ENCODE data around the gene PEX11B.

Gene PEX11B

DNA sequence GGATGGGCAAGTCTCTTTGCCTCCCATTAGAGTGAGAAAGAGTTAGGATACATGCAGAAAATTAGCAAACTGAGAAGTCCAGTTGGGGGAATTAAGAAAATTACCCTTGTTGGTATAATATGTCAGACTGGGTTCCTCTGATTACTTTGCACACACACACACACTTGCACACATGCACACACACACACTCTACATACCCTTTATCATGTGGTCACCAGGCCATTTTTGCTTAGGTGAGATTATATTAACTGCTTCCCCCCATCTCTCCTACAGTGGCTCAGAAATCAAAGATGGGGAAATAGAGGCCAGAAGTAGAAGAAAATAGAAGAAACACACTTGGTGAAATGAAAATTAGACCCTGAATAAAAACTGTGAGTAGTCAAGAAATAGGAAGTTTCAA, 40.2 kb upstream of the PEX11B start:
- TF ChIP-seq, protein P1, sequence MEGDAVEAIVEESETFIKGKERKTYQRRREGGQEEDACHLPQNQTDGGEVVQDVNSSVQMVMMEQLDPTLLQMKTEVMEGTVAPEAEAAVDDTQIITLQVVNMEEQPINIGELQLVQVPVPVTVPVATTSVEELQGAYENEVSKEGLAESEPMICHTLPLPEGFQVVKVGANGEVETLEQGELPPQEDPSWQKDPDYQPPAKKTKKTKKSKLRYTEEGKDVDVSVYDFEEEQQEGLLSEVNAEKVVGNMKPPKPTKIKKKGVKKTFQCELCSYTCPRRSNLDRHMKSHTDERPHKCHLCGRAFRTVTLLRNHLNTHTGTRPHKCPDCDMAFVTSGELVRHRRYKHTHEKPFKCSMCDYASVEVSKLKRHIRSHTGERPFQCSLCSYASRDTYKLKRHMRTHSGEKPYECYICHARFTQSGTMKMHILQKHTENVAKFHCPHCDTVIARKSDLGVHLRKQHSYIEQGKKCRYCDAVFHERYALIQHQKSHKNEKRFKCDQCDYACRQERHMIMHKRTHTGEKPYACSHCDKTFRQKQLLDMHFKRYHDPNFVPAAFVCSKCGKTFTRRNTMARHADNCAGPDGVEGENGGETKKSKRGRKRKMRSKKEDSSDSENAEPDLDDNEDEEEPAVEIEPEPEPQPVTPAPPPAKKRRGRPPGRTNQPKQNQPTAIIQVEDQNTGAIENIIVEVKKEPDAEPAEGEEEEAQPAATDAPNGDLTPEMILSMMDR (IDR thresholded peaks at IDR 0.05; ENCODE audit: extremely low read depth, missing control alignments): no peak
- no peak for DNase-seq (ENCODE audit: low spot score)

DNA sequence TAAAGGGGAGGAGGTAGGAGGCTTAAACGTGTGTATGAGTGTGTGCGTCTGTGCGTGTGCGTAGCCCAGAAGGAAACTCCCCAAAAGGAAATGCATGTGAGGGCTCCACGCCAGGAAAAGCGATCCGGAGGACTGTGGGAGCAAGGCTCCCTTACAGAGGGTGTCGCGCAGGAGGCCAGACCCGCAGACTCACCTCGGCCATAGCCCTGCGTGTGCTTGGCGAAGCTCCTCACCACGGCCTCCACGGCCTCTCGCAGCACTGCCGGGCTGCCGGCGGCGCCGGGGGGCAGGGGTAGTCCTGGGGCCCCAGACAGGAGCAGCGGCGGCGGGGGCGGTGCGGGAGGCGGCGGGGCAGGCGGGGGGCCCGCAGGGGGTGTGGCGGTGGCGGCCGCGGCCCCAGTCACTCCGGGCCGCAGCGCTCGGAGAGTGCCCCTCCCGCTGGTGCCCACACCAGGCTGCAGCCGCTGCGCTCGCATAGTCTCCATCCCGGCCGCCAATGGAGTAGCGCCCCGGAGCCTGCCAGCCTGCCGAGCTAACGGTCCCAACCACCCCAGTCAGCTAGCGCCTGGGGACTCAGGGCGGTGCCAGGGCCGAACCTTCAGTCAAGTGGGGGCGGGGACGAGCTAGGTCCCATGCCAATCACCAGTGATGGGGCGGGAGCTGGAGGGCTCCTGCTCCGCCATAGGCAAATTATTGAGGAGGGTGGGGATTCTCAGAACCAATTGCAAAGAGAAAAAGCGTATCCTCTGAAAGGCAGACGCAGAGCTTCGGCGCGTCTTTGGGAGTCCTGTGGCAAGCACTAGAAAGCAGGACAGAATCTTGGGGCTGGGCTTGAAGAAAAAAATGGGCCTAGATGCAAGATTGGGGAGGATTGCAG, 39.2 kb upstream of the PEX11B start, which contains the start of gene LIX1L:
Gene LIX1L, minus strand, starts transcription at position 575 of the 877 bp plus-strand sequence. Its CDS starts 90 bp downstream, at position 485.
- TF ChIP-seq, protein P1 (IDR thresholded peaks at IDR 0.05; ENCODE audit: extremely low read depth, missing control alignments): no peak
- peak; percentile 97 for DNase-seq (ENCODE audit: low spot score)

- TF ChIP-seq, protein P1 (IDR thresholded peaks at IDR 0.05; ENCODE audit: extremely low read depth, missing control alignments): no peak
- DNase-seq (ENCODE audit: low spot score): peak; percentile 33
These were observed 38.4 kb upstream of the PEX11B start for GRCh38 chr1:145956781-145957442.

DNA sequence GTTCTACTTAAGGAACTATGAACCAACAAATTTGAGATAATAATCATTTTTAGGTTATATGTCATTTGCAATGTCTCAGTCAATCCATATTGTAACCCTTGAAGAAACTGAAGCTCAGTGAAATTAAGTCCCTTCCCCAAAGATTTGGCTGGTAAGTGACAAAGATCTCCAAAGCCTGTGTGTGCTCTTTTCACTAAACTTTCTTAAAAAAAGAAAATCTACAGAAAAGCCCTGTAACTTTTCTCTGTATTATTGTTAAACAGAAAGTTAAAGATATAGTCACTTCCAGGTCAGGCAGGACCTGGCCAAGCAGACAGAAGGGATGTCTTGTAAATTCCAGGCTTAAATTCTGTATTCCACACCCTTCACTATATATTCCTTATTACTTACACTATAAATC, 37.8 kb upstream of the PEX11B start:
- DNase-seq (ENCODE audit: low spot score): no peak
- TF ChIP-seq, protein P1 (IDR thresholded peaks at IDR 0.05; ENCODE audit: extremely low read depth, missing control alignments): no peak

DNA sequence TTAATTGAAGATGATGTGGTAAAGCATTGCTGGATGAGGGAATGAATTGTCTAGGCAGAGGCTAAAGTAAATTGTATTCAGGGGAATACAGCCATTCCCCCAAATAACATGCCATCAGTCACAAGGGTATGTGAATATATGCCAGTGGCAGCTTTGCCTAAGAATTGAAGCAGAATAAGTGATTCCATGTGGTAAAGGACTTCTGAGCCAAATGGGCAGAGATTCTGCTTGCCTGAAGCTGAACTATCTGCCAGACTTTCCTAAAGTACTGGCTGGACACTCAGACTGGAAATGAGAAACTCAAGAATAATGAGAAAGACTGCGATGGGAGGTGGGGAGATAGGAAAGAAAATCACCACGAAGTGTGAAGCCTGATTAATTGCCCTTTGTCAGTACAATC, 36.9 kb upstream of the PEX11B start:
- TF ChIP-seq, protein P1 (IDR thresholded peaks at IDR 0.05; ENCODE audit: extremely low read depth, missing control alignments): no peak
- no peak for DNase-seq (ENCODE audit: low spot score)

- TF ChIP-seq, protein P1 (IDR thresholded peaks at IDR 0.05; ENCODE audit: extremely low read depth, missing control alignments): no peak
These were observed 35.3 kb upstream of the PEX11B start for GRCh38 chr1:145953861-145954260.

GRCh38 chr1:145952903-145953302, 34.4 kb upstream of the PEX11B start:
- no peak for DNase-seq (ENCODE audit: low spot score)
- TF ChIP-seq, protein P1 (IDR thresholded peaks at IDR 0.05; ENCODE audit: extremely low read depth, missing control alignments): no peak

More at GRCh38 chr1:145953861-145954260, 35.3 kb upstream of the PEX11B start:
- DNase-seq (ENCODE audit: low spot score): no peak

Data from GM20000 (cell line).